Progenitor cell of endocrine pancreas (in vitro differentiated cells): ENCODE results near the gene FREM1. TPM values are rescaled to one million over a fixed set of nuclear protein-coding genes. Genes with fewer than 3 reads are reported as not detected.

Experiments used
- DNase-seq: peaks from one replicate; pipeline ENCODE4 v3.0.0; 2021; ENCODE audit warnings: low spot score; ENCODE audit not compliant: unreplicated experiment
- H3K27ac Mint-ChIP-seq: 2 replicates; pipeline ENCODE4 v1.8.0; 2021; ENCODE audit warnings: mild to moderate bottlenecking, moderate library complexity, mixed read lengths
- H3K27me3 Mint-ChIP-seq: 2 replicates; pipeline ENCODE4 v1.8.0; 2021; ENCODE audit warnings: mixed read lengths
- H3K36me3 Mint-ChIP-seq: 2 replicates; pipeline ENCODE4 v1.8.0; 2022; ENCODE audit warnings: mixed read lengths; ENCODE audit not compliant: insufficient read depth
- H3K4me1 Mint-ChIP-seq: 2 replicates; pipeline ENCODE4 v1.8.0; 2021; ENCODE audit warnings: low read depth, mixed read lengths
- H3K4me3 Mint-ChIP-seq: 2 replicates; pipeline ENCODE4 v1.8.0; 2021; ENCODE audit warnings: low read depth, mild to moderate bottlenecking, moderate library complexity, mixed read lengths
- H3K9me3 Mint-ChIP-seq: 2 replicates; pipeline ENCODE4 v1.8.0; 2021; ENCODE audit warnings: low read depth, mixed read lengths
- CTCF ChIP-seq: fragments of 200-600 bp; sonication (generic); IDR thresholded peaks from one replicate; pipeline ENCODE4 v1.5.0; 2021; ENCODE audit warnings: antibody characterized with exemption, mild to moderate bottlenecking; ENCODE audit not compliant: unreplicated experiment
- total RNA-seq: library from RNA; stranded (reverse); gene quantifications from 2 replicates; pipeline ENCODE4 v1.2.1, GENCODE V29; 2021

Gene FREM1
- total RNA-seq, 1 donor from 2014 or later: 11.4 TPM

GRCh38 chr9:14881006-14881405 lies 29.2 kb downstream of the FREM1 start:
- no peak for TF ChIP-seq CTCF
- Mint-ChIP-seq H3K4me3 (no peak overlapping the region), H3K27me3 (no peaks in the 10 kb centered on the region), H3K27ac (no peak overlapping the region), H3K36me3 (peaks cover 8% of the 10 kb centered on the region), H3K4me1 (peaks cover 3% of the 10 kb centered on the region), H3K9me3 (peaks cover 12% of the 10 kb centered on the region)
- DNase-seq: no peak

- no peak for TF ChIP-seq CTCF
- peaks cover 16% of the 10 kb centered on the region for H3K4me1 Mint-ChIP-seq
These were observed 40.1 kb downstream of the FREM1 start for GRCh38 chr9:14870090-14870489.

GRCh38 chr9:14869671-14870070 lies 40.6 kb downstream of the FREM1 start:
- peaks cover 18% of the 10 kb centered on the region for H3K4me1 Mint-ChIP-seq
- peak overlapping the region; percentile 85 for H3K27ac Mint-ChIP-seq
- no peak for DNase-seq
- no peaks in the 10 kb centered on the region for H3K36me3 Mint-ChIP-seq
- no peak overlapping the region for H3K4me3 Mint-ChIP-seq
- H3K9me3 Mint-ChIP-seq: no peaks in the 10 kb centered on the region
- no peaks in the 10 kb centered on the region for H3K27me3 Mint-ChIP-seq
- TF ChIP-seq CTCF: no peak

More at GRCh38 chr9:14870090-14870489, 40.1 kb downstream of the FREM1 start:
- no peak overlapping the region for H3K27ac Mint-ChIP-seq
- no peak overlapping the region for H3K4me3 Mint-ChIP-seq
- no peaks in the 10 kb centered on the region for H3K36me3 Mint-ChIP-seq
- no peaks in the 10 kb centered on the region for H3K27me3 Mint-ChIP-seq
- peaks cover 2% of the 10 kb centered on the region for H3K9me3 Mint-ChIP-seq
- no peak for DNase-seq

GRCh38 chr9:14868772-14869583 lies 41.2 kb downstream of the FREM1 start:
- peak overlapping the region; percentile 85 for H3K27ac Mint-ChIP-seq
- H3K4me3 Mint-ChIP-seq: peak overlapping the region; percentile 54

GRCh38 chr9:14868418-14868771 lies 41.8 kb downstream of the FREM1 start:
- Mint-ChIP-seq H3K27ac (no peak overlapping the region), H3K4me3 (peak overlapping the region; percentile 54), H3K36me3 (no peaks in the 10 kb centered on the region), H3K4me1 (peaks cover 21% of the 10 kb centered on the region), H3K9me3 (no peaks in the 10 kb centered on the region), H3K27me3 (no peaks in the 10 kb centered on the region)
- DNase-seq: no peak
- no peak for TF ChIP-seq CTCF

More at GRCh38 chr9:14868772-14869583, 41.2 kb downstream of the FREM1 start:
- Mint-ChIP-seq H3K27me3 (no peaks in the 10 kb centered on the region), H3K36me3 (no peaks in the 10 kb centered on the region), H3K9me3 (no peaks in the 10 kb centered on the region), H3K4me1 (peaks cover 21% of the 10 kb centered on the region)
- DNase-seq: no peak
- TF ChIP-seq CTCF: no peak
